Measurements from ENCODE around the gene TBC1D1. TPM values are rescaled to one million over a fixed set of nuclear protein-coding genes. Genes with fewer than 3 reads are reported as not detected.

Gene TBC1D1
- total RNA-seq, 1 experiment from 2014 or later, result 56.0 TPM

DNA sequence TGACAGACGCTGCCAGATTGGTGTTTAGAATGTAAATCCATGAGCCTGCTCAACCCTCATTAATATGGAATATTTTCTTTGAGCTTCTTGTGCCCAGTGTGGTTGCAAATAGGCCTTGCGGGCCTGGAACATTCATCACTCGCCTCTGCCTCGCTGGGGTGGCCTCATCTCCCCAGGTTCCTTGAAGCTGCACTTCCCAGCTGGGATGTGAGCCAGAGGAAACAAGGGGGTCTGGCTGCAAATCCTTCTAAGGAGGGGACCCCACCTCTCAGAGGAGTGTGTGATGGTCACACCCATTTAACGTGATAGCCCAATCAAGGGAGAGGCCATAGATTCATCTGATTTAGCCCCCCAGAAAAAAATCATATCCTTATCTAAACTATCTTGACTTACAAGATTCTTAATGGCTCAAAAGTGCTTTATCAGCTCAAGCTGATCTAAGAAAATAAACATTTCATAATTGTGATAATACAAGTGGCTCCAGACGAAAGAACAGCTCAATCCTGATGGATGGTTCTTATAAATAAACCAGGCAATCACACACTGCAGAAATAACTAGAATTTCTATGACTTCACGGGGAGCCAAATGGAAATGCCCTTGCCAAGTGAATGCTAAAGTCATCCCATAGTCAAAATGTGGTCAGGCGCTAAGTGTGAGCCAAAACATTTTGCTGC, 259.2 kb downstream of the TBC1D1 start:
- no peak overlapping the region for H3K4me3 ChIP-seq (ENCODE audit: low read depth in 2 of 2, low read length in 2 of 2)
- DNase-seq (ENCODE audit: low read depth, low spot score), result no peak
- ChIA-PET POLR2A (no interaction called here), CTCF (no interaction called here)
- no peak for ATAC-seq
- no peaks in the 10 kb centered on the region for H3K36me3 ChIP-seq (ENCODE audit: control insufficient read depth, insufficient read depth, low read length)
- H3K27ac ChIP-seq (ENCODE audit: low read length), result no peak overlapping the region
- no peak for TF ChIP-seq SIN3A (IDR thresholded peaks at IDR 0.05; ENCODE audit: borderline replicate concordance, insufficient read depth, low read depth, low read length)
- TF ChIP-seq, protein P1, sequence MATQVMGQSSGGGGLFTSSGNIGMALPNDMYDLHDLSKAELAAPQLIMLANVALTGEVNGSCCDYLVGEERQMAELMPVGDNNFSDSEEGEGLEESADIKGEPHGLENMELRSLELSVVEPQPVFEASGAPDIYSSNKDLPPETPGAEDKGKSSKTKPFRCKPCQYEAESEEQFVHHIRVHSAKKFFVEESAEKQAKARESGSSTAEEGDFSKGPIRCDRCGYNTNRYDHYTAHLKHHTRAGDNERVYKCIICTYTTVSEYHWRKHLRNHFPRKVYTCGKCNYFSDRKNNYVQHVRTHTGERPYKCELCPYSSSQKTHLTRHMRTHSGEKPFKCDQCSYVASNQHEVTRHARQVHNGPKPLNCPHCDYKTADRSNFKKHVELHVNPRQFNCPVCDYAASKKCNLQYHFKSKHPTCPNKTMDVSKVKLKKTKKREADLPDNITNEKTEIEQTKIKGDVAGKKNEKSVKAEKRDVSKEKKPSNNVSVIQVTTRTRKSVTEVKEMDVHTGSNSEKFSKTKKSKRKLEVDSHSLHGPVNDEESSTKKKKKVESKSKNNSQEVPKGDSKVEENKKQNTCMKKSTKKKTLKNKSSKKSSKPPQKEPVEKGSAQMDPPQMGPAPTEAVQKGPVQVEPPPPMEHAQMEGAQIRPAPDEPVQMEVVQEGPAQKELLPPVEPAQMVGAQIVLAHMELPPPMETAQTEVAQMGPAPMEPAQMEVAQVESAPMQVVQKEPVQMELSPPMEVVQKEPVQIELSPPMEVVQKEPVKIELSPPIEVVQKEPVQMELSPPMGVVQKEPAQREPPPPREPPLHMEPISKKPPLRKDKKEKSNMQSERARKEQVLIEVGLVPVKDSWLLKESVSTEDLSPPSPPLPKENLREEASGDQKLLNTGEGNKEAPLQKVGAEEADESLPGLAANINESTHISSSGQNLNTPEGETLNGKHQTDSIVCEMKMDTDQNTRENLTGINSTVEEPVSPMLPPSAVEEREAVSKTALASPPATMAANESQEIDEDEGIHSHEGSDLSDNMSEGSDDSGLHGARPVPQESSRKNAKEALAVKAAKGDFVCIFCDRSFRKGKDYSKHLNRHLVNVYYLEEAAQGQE (IDR thresholded peaks at IDR 0.05; ENCODE audit: insufficient read depth in 1 of 2, low read depth in 2 of 2, low read length in 1 of 2), result no peak
- no peak for TF ChIP-seq CTCF (IDR thresholded peaks at IDR 0.05)
- no peak for TF ChIP-seq POLR2AphosphoS5 (IDR thresholded peaks at IDR 0.05; ENCODE audit: low read depth, low read length)
- no peak for TF ChIP-seq TCF7L2 (IDR thresholded peaks at IDR 0.05; ENCODE audit: low read depth, low read length)
- no peaks in the 10 kb centered on the region for H3K27me3 ChIP-seq (ENCODE audit: control insufficient read depth, insufficient read depth, low read length)
- no TSS peak for BruUV-seq (replicated peaks)
- no peaks in the 10 kb centered on the region for H3K4me1 ChIP-seq (ENCODE audit: control insufficient read depth, insufficient read depth, low read length)
- in situ Hi-C loops (cut with HindIII; ENCODE audit: low pct_unique_long_range_greater_than_20kb, low sequenced_read_pairs), result no loop called here
- intact Hi-C loops (cut with micrococcal nuclease; ENCODE audit: unreplicated experiment), result no loop called here
- H3K9me3 ChIP-seq (ENCODE audit: control insufficient read depth, insufficient read depth, low read depth, low read length), result no peaks in the 10 kb centered on the region

DNA sequence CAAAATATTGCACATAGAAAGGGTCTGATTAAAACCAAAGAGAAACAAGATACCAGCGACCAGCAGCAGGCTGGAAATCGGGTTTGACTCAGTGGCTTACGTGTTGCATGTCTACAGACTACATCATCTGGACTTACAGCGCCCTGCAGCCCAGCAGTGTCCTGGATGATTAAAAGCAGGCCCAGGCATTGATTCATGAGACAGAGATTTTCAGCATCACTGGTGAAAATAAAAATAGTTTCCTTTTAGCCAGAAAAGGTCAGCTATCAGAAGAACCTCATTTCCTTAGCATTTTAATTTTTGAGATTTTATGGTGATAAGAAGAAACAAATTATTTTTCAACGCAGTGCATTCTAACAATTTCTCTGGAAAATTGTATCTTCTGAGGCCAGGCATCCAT, 259.9 kb downstream of the TBC1D1 start:
- CTCF ChIA-PET, result no interaction called here
- POLR2A ChIA-PET, result no interaction called here
- DNase-seq (ENCODE audit: low read depth, low spot score) (no peak), ATAC-seq (no peak)
- in situ Hi-C loops (cut with HindIII; ENCODE audit: low pct_unique_long_range_greater_than_20kb, low sequenced_read_pairs), result no loop called here
- no peak for TF ChIP-seq POLR2AphosphoS5 (IDR thresholded peaks at IDR 0.05; ENCODE audit: low read depth, low read length)
- no peak for TF ChIP-seq SIN3A (IDR thresholded peaks at IDR 0.05; ENCODE audit: borderline replicate concordance, insufficient read depth, low read depth, low read length)
- no peak for TF ChIP-seq TCF7L2 (IDR thresholded peaks at IDR 0.05; ENCODE audit: low read depth, low read length)
- no peak for TF ChIP-seq CTCF (IDR thresholded peaks at IDR 0.05)
- TF ChIP-seq, protein P1 (IDR thresholded peaks at IDR 0.05; ENCODE audit: insufficient read depth in 1 of 2, low read depth in 2 of 2, low read length in 1 of 2), result no peak
- Histone ChIP-seq H3K27me3 (ENCODE audit: control insufficient read depth, insufficient read depth, low read length) (no peaks in the 10 kb centered on the region), H3K36me3 (ENCODE audit: control insufficient read depth, insufficient read depth, low read length) (no peaks in the 10 kb centered on the region), H3K9me3 (ENCODE audit: control insufficient read depth, insufficient read depth, low read depth, low read length) (no peaks in the 10 kb centered on the region), H3K27ac (ENCODE audit: low read length) (no peak overlapping the region), H3K4me3 (ENCODE audit: low read depth in 2 of 2, low read length in 2 of 2) (no peak overlapping the region), H3K4me1 (ENCODE audit: control insufficient read depth, insufficient read depth, low read length) (no peaks in the 10 kb centered on the region)
- BruUV-seq (replicated peaks), result no TSS peak
- intact Hi-C loops (cut with micrococcal nuclease; ENCODE audit: unreplicated experiment), result no loop called here
